Spleen (tissue), 7 donors: ENCODE results near the gene CACNB1.

Experiments
- POLR2A ChIP-seq, 3 donors: fragments of 450-650 bp; IDR thresholded peaks; one replicate each; pipeline ENCODE4 v1.5.1; 2017; ENCODE audit warnings: antibody characterized with exemption in 3 of 3, mild to moderate bottlenecking in 1 of 3
- POLR2AphosphoS5 ChIP-seq, 3 donors: sonication (generic); formaldehyde crosslinking; IDR thresholded peaks; one replicate each; pipeline ENCODE4 v1.5.1; 2017; ENCODE audit warnings: antibody characterized with exemption in 3 of 3
- TF ChIP-seq, protein P1 (sequence below), 11 experiments: fragments of 200-600 bp in 7 of 11; fragments of 450-650 bp in 4 of 11; sonication (generic) in 4 of 11; IDR thresholded peaks in 8 of 11; conservative IDR thresholded peaks in 3 of 11; 1 replicate in 7 of 11; 2 replicates in 4 of 11; pipeline versions ENCODE4 v1.4.0 to v1.8.0; 2016 to 2021; ENCODE audit warnings: antibody characterized with exemption in 11 of 11, inconsistent platforms in 4 of 11, mild to moderate bottlenecking in 1 of 11
- donor health status: DM: no; HTN: no; CAD: no; lungs with moderate emphysema.
- donor health status: DM: no; HTN: no; CAD: no.
- donor health status: DM: no; HTN: no; CAD: no.

DNA sequence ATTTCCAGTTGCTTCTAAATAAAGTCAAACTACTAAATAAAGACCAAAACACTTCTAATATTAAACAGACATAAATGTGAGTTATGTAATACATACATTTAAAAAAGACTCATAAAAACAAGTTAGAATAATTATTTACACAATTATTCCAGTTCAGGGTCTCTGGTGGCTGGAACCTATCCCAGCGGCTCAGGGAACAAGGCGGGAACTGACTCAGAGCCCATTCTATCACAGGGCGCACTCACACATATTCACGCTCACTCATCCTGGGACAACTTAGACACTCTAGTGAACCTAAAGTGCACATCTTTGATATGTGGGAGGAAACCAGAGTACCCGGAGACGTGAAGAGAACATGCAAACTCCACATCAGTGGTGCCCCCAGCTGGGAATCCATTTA, 71.0 kb downstream of the CACNB1 start:
- TF ChIP-seq, protein P1, sequence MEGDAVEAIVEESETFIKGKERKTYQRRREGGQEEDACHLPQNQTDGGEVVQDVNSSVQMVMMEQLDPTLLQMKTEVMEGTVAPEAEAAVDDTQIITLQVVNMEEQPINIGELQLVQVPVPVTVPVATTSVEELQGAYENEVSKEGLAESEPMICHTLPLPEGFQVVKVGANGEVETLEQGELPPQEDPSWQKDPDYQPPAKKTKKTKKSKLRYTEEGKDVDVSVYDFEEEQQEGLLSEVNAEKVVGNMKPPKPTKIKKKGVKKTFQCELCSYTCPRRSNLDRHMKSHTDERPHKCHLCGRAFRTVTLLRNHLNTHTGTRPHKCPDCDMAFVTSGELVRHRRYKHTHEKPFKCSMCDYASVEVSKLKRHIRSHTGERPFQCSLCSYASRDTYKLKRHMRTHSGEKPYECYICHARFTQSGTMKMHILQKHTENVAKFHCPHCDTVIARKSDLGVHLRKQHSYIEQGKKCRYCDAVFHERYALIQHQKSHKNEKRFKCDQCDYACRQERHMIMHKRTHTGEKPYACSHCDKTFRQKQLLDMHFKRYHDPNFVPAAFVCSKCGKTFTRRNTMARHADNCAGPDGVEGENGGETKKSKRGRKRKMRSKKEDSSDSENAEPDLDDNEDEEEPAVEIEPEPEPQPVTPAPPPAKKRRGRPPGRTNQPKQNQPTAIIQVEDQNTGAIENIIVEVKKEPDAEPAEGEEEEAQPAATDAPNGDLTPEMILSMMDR (IDR thresholded peaks at IDR 0.05 in 8 of 11, conservative IDR thresholded peaks at IDR 0.05 in 3 of 11), result no peak
- TF ChIP-seq POLR2A (IDR thresholded peaks at IDR 0.05), result no peak
- no peak for TF ChIP-seq POLR2AphosphoS5 (IDR thresholded peaks at IDR 0.05)
